Lung (tissue), 12 donors: Measurements from ENCODE around the gene INCA1. TPM values are rescaled to one million over a fixed set of nuclear protein-coding genes. Genes with fewer than 3 reads are reported as not detected.

Experiments used
- ATAC-seq: fragments of 200-7000 bp; cut with Tn5 transposase; one replicate; pipeline ENCODE4 v1.9.1; 2020; ENCODE audit warnings: moderate number of reproducible peaks; ENCODE audit not compliant: insufficient read depth, low FRiP score
- DNase-seq, 3 donors: peaks; one replicate each; pipeline ENCODE4 v3.0.0-alpha.2; 2013 to 2017
- H3K27ac ChIP-seq, 2 donors: one replicate each; pipeline ENCODE4 v1.5.1; 2013; ENCODE audit warnings: mild to moderate bottlenecking in 2 of 2, moderate library complexity in 2 of 2, control low read depth in 1 of 2, inconsistent platforms in 1 of 2, low read depth in 1 of 2, low read length in 1 of 2
- H3K27me3 ChIP-seq, 3 donors: one replicate each; pipeline ENCODE4 v1.5.1; 2013; ENCODE audit warnings: low read length in 2 of 3; ENCODE audit not compliant: control insufficient read depth in 3 of 3, insufficient read depth in 3 of 3
- H3K36me3 ChIP-seq, 4 donors: one replicate each; pipeline ENCODE4 v1.5.1; 2013; ENCODE audit warnings: low read length in 4 of 4, mild to moderate bottlenecking in 1 of 4, moderate library complexity in 1 of 4; ENCODE audit not compliant: control insufficient read depth in 4 of 4, insufficient read depth in 4 of 4
- H3K4me1 ChIP-seq, 5 donors: one replicate each; pipeline ENCODE4 v1.5.1; 2013; ENCODE audit warnings: low read length in 5 of 5, mild to moderate bottlenecking in 2 of 5, moderate library complexity in 1 of 5; ENCODE audit not compliant: control insufficient read depth in 5 of 5, insufficient read depth in 5 of 5
- H3K4me3 ChIP-seq: one replicate; pipeline ENCODE4 v1.5.1; 2013; ENCODE audit warnings: mild to moderate bottlenecking, control low read depth, moderate library complexity
- H3K9ac ChIP-seq, 2 donors: one replicate each; pipeline ENCODE4 v1.5.1; 2013; ENCODE audit warnings: low read length in 2 of 2, control low read depth in 1 of 2; ENCODE audit not compliant: insufficient read depth in 1 of 2
- H3K9me3 ChIP-seq, 4 donors: one replicate each; pipeline ENCODE4 v1.5.1; 2013; ENCODE audit warnings: low read length in 3 of 4, mild to moderate bottlenecking in 1 of 4, moderate library complexity in 1 of 4; ENCODE audit not compliant: control insufficient read depth in 4 of 4, insufficient read depth in 3 of 4
- CTCF ChIP-seq: IDR thresholded peaks from 2 replicates; pipeline ENCODE4 v1.5.1; 2012; ENCODE audit warnings: mild to moderate bottlenecking; ENCODE audit errors: control extremely low read depth, extremely low read depth
- WGBS, 2 donors: extraction: QIAGEN DNeasy Blood & Tissue Kit; methylation state at CpG; one replicate each; pipeline ENCODE4 v1.1.7; 2013; 5-methylcytosine and 5-hydroxymethylcytosine counted together
- polyA plus RNA-seq, 2 donors: library from polyadenylated mRNA; stranded (reverse); fragments of 200-250 nt; gene quantifications; one replicate each; pipeline ENCODE4 v1.2.1, GENCODE V29; 2013
- total RNA-seq, 2 donors: library from RNA; depleted of rRNA in 1 of 2; stranded (reverse); fragments of >200 nt in 1 of 2; gene quantifications; one replicate each; pipeline ENCODE4 v1.2.1, GENCODE V29; 2014 to 2021
- donor health status: control.
- donor health status: control.
- donor health status: Bipolar disorder and iron deficiency.
- donor health status: healthy.
- donor health status: DM: yes; HTN: yes; CAD: no.

INCA1 gene
- total and polyA plus RNA-seq, 4 donors = 0.89 to 3.4 (median 1.9) TPM

- Histone ChIP-seq H3K27me3 (no peaks in the 10 kb centered on the region), H3K27ac (peak overlapping the region; percentile 71 to 80), H3K4me3 (no peak overlapping the region), H3K4me1 (peaks cover 3 to 22% (median 11%) of the 10 kb centered on the region in 5 donors), H3K9me3 (no peaks in the 10 kb centered on the region), H3K36me3 (peaks cover 12 to 32% (median 27%) of the 10 kb centered on the region in 4 donors), H3K9ac (no peak overlapping the region)
- TF ChIP-seq CTCF = no peak
- WGBS, 2 donors = 31 to 47% methylated on average over 8 of the region's 8 CpGs
- no peak for DNase-seq
- ATAC-seq = no peak
Measured at GRCh38 chr17:4944554-4945175, 52.7 kb downstream of the INCA1 start.

GRCh38 chr17:4944163-4944553 lies 53.2 kb downstream of the INCA1 start:
- Histone ChIP-seq H3K36me3 (peaks cover 12 to 32% (median 27%) of the 10 kb centered on the region in 4 donors), H3K9me3 (no peaks in the 10 kb centered on the region), H3K9ac (no peak overlapping the region), H3K27ac (peak overlapping the region in 1 of 2 donors; percentile 80), H3K4me3 (no peak overlapping the region), H3K27me3 (no peaks in the 10 kb centered on the region), H3K4me1 (peaks cover 3 to 25% (median 11%) of the 10 kb centered on the region in 5 donors)
- WGBS, 2 donors = 31 to 39% methylated on average over 3 of the region's 3 CpGs
- TF ChIP-seq CTCF = no peak
- DNase-seq (no peak), ATAC-seq (no peak)

- TF ChIP-seq CTCF = no peak
- H3K4me1 ChIP-seq = peaks cover 3 to 36% (median 17%) of the 10 kb centered on the region in 5 donors
- peak overlapping the region in 1 of 2 donors; percentile 5 for H3K27ac ChIP-seq
- DNase-seq = no peak
- H3K36me3 ChIP-seq = peaks cover 12 to 36% (median 28%) of the 10 kb centered on the region in 4 donors
- ATAC-seq = no peak
- no peak overlapping the region for H3K4me3 ChIP-seq
- H3K9me3 ChIP-seq = no peaks in the 10 kb centered on the region
- H3K27me3 ChIP-seq = no peaks in the 10 kb centered on the region
- H3K9ac ChIP-seq = no peak overlapping the region
- 76 to 88% methylated on average over 13 of the region's 13 CpGs for WGBS, 2 donors
Measured at GRCh38 chr17:4942760-4943508, 54.4 kb downstream of the INCA1 start.
